DOHH2 (cell line): ENCODE measurements around the gene SYNRG.

Experiments
- H3F3A ChIP-seq: fragments of 200-600 bp; sonication (generic), shearing (Covaris generic); 2 replicates; pipeline ENCODE4 v1.6.0; 2016; ENCODE audit warnings: antibody characterized with exemption, mild to moderate bottlenecking; ENCODE audit not compliant: control insufficient read depth, insufficient read depth
- H3K27ac ChIP-seq: fragments of 200-600 bp; sonication (generic); 2 replicates; pipeline ENCODE4 v1.5.1; 2014; ENCODE audit warnings: low read depth, mild to moderate bottlenecking, low read length, moderate library complexity
- H3K27me3 ChIP-seq: fragments of 200-600 bp; sonication (generic); 2 replicates; pipeline ENCODE4 v1.6.1; 2014; ENCODE audit warnings: mild to moderate bottlenecking, low read length, mixed read lengths; ENCODE audit not compliant: control insufficient read depth
- H3K36me3 ChIP-seq: fragments of 200-600 bp; sonication (generic); 2 replicates; pipeline ENCODE4 v1.6.1; 2014; ENCODE audit warnings: mild to moderate bottlenecking, low read length, moderate library complexity, mixed read lengths; ENCODE audit not compliant: control insufficient read depth
- H3K4me1 ChIP-seq: fragments of 200-600 bp; sonication (generic); 2 replicates; pipeline ENCODE4 v1.6.1; 2014; ENCODE audit warnings: mild to moderate bottlenecking, low read length, mixed read lengths; ENCODE audit not compliant: control insufficient read depth
- H3K4me2 ChIP-seq: fragments of 200-600 bp; sonication (generic); 2 replicates; pipeline ENCODE4 v1.6.0; 2014; ENCODE audit warnings: mild to moderate bottlenecking, low read length, moderate library complexity
- H3K4me3 ChIP-seq: fragments of 200-600 bp; sonication (generic); 2 replicates; pipeline ENCODE4 v1.5.1; 2014; ENCODE audit warnings: mild to moderate bottlenecking, low read length, mixed read lengths
- H3K79me2 ChIP-seq: fragments of 200-600 bp; sonication (generic); 2 replicates; pipeline ENCODE4 v1.6.1; 2014; ENCODE audit warnings: mild to moderate bottlenecking, low read length, mixed read lengths; ENCODE audit not compliant: control insufficient read depth
- H3K9me2 ChIP-seq: fragments of 200-600 bp; sonication (generic); replicated peaks from 2 replicates; pipeline ENCODE4 v1.6.1; 2014; ENCODE audit warnings: mild to moderate bottlenecking, low read length, mixed read lengths; ENCODE audit not compliant: control insufficient read depth
- H3K9me3 ChIP-seq: fragments of 200-600 bp; sonication (generic); 2 replicates; pipeline ENCODE4 v1.6.1; 2014; ENCODE audit warnings: antibody characterized with exemption, low read length, mixed read lengths; ENCODE audit not compliant: control insufficient read depth, insufficient read depth
- H4K20me1 ChIP-seq: fragments of 200-600 bp; sonication (generic); 2 replicates; pipeline ENCODE4 v1.6.0; 2014; ENCODE audit warnings: low read depth, mild to moderate bottlenecking, antibody characterized with exemption, low read length, moderate library complexity; ENCODE audit not compliant: control insufficient read depth, insufficient read depth
- EZH2phosphoT487 ChIP-seq: fragments of 200-600 bp; sonication (generic); IDR thresholded peaks from 2 replicates; pipeline ENCODE4 v1.6.1; 2017; ENCODE audit warnings: borderline replicate concordance, mild to moderate bottlenecking, antibody characterized with exemption, low read length, moderate library complexity, mixed read lengths
- TF ChIP-seq, protein P1 (sequence below): fragments of 200-600 bp; sonication (generic); IDR thresholded peaks from one replicate; pipeline ENCODE4 v1.5.1; 2014; ENCODE audit warnings: antibody characterized with exemption, mild to moderate bottlenecking, low read depth, low read length; ENCODE audit not compliant: poor library complexity, severe bottlenecking

The SYNRG gene

DNA sequence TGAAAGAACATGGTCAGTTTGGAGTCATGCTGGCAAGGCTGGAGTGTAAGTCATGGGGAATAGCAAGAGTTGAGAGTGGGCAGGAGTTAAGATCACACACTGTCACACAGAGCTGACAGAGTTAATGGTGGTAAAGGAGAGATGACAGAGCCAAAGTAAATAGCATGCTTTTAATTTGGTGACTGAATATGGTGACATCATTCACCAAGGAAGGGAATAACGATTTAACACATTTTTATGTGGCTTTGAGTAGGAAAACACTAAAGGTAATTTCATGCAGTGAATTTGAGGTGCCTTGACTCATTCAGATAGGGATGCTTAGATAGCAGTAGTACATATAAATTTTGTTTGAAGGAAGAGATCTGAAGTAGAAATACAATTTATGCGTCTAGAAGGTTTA lies 42.1 kb downstream of the SYNRG start:
- H3K4me2 ChIP-seq: no peak overlapping the region
- no peak overlapping the region for H3K27ac ChIP-seq
- H3K4me1 ChIP-seq: no peaks in the 10 kb centered on the region
- H4K20me1 ChIP-seq: peaks cover 3% of the 10 kb centered on the region; the same call in 1 of the 2 replicates
- no peaks in the 10 kb centered on the region for H3K27me3 ChIP-seq
- no peak overlapping the region for H3K4me3 ChIP-seq
- H3K9me3 ChIP-seq: no peaks in the 10 kb centered on the region
- H3K36me3 ChIP-seq: peaks cover 80% of the 10 kb centered on the region
- H3F3A ChIP-seq: no peaks in the 10 kb centered on the region; the same call in 1 of the 2 replicates
- no peaks in the 10 kb centered on the region for H3K79me2 ChIP-seq
- H3K9me2 ChIP-seq: no peaks in the 10 kb centered on the region
- no peak for TF ChIP-seq EZH2phosphoT487
- TF ChIP-seq, protein P1, sequence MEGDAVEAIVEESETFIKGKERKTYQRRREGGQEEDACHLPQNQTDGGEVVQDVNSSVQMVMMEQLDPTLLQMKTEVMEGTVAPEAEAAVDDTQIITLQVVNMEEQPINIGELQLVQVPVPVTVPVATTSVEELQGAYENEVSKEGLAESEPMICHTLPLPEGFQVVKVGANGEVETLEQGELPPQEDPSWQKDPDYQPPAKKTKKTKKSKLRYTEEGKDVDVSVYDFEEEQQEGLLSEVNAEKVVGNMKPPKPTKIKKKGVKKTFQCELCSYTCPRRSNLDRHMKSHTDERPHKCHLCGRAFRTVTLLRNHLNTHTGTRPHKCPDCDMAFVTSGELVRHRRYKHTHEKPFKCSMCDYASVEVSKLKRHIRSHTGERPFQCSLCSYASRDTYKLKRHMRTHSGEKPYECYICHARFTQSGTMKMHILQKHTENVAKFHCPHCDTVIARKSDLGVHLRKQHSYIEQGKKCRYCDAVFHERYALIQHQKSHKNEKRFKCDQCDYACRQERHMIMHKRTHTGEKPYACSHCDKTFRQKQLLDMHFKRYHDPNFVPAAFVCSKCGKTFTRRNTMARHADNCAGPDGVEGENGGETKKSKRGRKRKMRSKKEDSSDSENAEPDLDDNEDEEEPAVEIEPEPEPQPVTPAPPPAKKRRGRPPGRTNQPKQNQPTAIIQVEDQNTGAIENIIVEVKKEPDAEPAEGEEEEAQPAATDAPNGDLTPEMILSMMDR: no peak

DNA sequence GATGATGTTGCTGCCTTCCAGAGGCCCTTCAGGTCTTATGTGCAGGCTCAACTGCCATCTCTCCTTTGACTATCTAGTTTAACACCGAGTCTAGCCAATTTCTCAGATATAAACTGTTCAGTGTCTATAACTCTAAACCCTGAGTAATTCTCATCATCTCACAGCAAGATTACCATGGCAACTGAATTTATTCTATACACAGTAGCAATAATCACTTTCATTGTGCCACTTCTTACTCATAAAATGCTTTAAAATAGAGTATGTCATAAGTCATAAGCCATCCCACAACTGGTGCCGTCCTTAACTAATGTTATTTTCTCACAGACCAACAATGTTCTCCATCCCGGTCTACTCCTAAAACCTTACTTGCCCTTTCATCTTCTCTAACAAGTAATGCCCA lies 45.0 kb downstream of the SYNRG start:
- H3F3A ChIP-seq: no peaks in the 10 kb centered on the region; the same call in 1 of the 2 replicates
- no peaks in the 10 kb centered on the region for H3K4me1 ChIP-seq
- TF ChIP-seq, protein P1: no peak
- TF ChIP-seq EZH2phosphoT487: no peak
- H3K4me3 ChIP-seq: no peak overlapping the region
- H3K79me2 ChIP-seq: no peaks in the 10 kb centered on the region
- H3K9me3 ChIP-seq: no peaks in the 10 kb centered on the region
- no peak overlapping the region for H3K27ac ChIP-seq
- H4K20me1 ChIP-seq: peaks cover 3% of the 10 kb centered on the region; the same call in 1 of the 2 replicates
- peaks cover 81% of the 10 kb centered on the region for H3K36me3 ChIP-seq
- H3K9me2 ChIP-seq: no peaks in the 10 kb centered on the region
- H3K27me3 ChIP-seq: no peaks in the 10 kb centered on the region
- no peak overlapping the region for H3K4me2 ChIP-seq

DNA sequence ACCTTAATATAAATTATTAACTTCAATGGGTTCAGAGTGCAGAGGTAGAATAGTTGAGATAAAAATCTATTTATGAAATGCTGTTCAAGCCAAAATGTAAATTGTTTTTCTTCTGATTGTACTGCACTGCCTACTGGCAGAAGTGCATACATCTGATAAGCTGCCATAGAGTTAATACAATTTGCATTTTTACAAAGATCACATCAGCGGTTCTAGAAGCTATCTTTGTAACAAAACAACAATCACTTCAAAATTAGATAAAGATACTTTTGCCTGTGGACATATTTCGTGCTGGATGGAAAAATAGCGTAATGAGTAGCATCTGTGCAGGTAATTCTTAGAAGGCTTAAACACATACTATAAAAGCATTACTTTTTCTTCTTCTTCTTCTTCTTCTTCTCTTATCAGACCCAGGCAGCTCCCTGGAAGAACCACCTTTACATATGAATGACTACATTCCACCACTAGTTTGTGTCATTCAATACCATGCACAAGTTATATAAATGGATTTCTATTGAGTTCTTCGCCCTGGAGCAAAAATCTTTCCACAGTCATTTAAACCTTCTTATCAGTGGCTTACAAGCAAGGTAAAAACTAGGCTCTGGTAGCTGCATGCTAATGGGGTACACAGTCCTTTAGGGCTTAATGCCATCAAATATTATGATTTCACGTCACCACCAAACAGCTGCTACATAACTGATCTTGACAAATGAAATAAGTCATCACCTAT lies 47.0 kb downstream of the SYNRG start:
- Histone ChIP-seq H4K20me1 (peaks cover 3% of the 10 kb centered on the region; the same call in 1 of the 2 replicates), H3F3A (no peaks in the 10 kb centered on the region; the same call in 1 of the 2 replicates), H3K27me3 (no peaks in the 10 kb centered on the region), H3K79me2 (no peaks in the 10 kb centered on the region), H3K4me1 (no peaks in the 10 kb centered on the region), H3K4me2 (no peak overlapping the region), H3K4me3 (no peak overlapping the region), H3K27ac (no peak overlapping the region), H3K36me3 (peaks cover 81% of the 10 kb centered on the region), H3K9me2 (no peaks in the 10 kb centered on the region), H3K9me3 (no peaks in the 10 kb centered on the region)
- TF ChIP-seq EZH2phosphoT487: no peak
- TF ChIP-seq, protein P1: no peak
